Measurements from ENCODE around the gene PRICKLE3.

PRICKLE3 gene

DNA sequence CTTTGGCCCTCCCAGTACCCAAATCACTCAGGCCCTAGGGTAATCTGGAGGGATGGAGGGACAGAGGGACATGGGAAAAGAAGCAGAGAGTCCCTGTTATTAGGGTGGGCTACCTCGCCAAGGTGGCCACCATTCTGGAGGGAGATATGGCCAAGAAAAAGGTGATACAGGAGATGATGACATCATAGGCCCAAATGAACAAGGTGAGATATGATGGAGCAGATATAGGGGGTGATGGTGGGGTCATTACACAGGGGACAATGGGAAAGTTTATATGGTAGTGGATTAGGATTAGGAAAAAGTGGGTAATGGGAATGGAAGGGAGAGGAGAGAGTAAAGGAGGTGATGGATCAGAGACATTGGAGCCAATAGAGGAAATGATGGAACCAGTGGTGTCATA, 26.7 kb upstream of the PRICKLE3 start:
- H3K9me3 Mint-ChIP-seq = no peaks in the 10 kb centered on the region

DNA sequence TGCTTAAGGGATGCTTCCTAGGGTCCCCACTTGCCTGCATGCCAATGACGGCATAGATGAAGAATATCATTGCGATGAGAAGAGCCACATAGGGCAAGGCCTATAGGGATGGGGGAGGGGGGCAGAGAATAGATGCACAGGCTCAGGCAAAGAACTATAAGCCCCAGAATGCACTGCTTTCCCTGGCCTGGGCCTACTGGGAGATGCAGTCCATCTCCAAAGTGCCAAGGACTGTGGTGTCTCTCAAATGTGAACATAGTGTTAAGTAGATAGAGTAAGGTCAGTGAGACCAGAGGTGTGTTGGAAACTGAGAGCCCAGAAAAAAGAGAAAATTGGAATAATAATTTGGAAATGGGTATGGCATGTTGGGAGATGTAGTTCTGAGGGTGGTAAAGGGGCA, 26.0 kb upstream of the PRICKLE3 start:
- no peak overlapping the region for H3K4me3 Mint-ChIP-seq
- no peaks in the 10 kb centered on the region for H3K4me1 Mint-ChIP-seq (ENCODE audit: low read depth)
- no peak overlapping the region for H3K27ac Mint-ChIP-seq
- DNase-seq = no peak
- no peaks in the 10 kb centered on the region for H3K36me3 Mint-ChIP-seq (ENCODE audit: low read depth)
- H3K27me3 Mint-ChIP-seq = peaks cover 26% of the 10 kb centered on the region
- no peaks in the 10 kb centered on the region for H3K9me3 Mint-ChIP-seq

More for the DNA sequence above, 26.7 kb upstream of the PRICKLE3 start:
- no peaks in the 10 kb centered on the region for H3K36me3 Mint-ChIP-seq (ENCODE audit: low read depth)
- no peak overlapping the region for H3K4me3 Mint-ChIP-seq
- H3K27ac Mint-ChIP-seq = no peak overlapping the region
- peaks cover 32% of the 10 kb centered on the region for H3K27me3 Mint-ChIP-seq
- no peak for DNase-seq
- H3K4me1 Mint-ChIP-seq (ENCODE audit: low read depth) = no peaks in the 10 kb centered on the region

DNA sequence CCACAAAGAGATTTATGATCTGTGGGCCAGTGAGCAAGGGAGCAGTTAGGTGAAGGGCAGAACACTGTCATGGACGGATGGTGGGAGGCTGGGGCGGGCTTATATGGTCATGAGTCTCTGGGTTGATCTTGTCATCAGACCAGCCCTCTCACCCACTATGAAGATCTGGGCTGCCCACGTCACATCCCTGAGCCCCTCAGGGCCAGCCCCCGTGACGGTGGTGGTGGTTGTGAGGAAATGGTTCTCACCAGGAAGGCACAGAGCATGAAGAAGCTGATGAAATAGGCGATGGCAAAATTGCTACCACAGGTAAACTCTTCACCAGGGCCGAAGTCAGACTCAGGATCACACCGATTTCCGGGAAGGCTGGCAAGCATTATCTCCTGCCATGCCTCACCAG, 24.9 kb upstream of the PRICKLE3 start:
- Mint-ChIP-seq H3K4me1 (ENCODE audit: low read depth) (no peaks in the 10 kb centered on the region), H3K27me3 (peaks cover 24% of the 10 kb centered on the region), H3K4me3 (no peak overlapping the region), H3K27ac (no peak overlapping the region), H3K9me3 (no peaks in the 10 kb centered on the region), H3K36me3 (ENCODE audit: low read depth) (no peaks in the 10 kb centered on the region)
- DNase-seq = no peak

DNA sequence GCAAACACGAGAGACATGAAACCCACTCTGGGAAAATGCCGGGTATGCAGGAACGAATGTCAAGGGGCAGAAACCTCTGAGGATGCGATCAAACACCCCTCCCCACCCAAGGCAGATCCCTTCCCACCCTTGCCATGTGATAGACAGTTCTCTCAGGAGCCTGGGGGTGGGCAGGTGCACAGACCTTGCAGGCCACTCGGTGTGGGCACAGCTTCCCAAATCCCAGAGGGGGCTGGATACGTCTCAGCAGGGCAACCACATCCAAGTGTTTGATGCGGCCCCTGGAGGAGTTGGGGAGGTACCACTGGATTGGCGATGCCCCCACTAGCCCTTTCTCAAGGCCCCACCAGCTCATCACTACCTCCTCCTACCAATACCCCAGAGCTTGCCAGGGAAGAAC, 24.2 kb upstream of the PRICKLE3 start:
- DNase-seq = no peak
- no peaks in the 10 kb centered on the region for H3K36me3 Mint-ChIP-seq (ENCODE audit: low read depth)

DNA sequence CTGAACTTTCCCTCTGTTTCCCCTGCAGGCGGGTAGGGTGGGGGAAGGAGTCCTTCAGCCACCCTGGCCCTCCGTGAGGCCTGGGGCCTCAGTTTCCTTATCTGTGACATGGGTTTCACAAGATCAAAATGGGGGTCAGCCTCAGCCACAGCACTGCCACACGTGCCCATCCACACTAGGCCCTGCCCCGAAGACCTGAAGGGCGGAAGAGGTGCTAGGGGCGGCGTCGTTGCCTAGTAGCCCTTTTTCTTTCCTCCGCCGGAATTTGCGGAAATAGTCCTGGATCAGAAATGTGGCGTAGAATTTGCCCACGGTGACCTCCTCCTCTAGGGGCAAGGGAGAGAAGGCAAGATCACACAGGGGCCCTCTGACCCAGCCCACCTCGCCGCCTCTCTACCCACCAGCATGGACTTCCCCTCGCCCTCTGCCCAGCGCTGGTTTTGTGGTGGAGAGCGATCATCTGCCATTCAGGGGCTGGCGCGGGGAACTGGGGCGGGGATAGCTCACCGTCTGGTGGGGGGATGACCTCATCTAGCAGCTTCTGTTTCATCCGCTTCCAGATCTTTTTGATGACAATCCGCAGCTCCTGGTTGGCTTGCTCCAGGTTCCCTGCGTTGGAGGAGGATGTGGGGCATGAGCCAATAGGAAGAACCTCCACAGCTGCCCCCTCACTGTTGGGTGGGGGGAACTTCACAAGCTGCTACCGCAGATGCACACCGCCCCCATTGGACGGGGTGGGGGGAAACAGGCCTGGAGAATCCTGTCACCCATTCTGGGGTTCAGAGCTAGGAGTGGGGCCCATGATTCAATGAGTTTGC, 23.5 kb upstream of the PRICKLE3 start:
- H3K36me3 Mint-ChIP-seq (ENCODE audit: low read depth) = no peaks in the 10 kb centered on the region
- DNase-seq = no peak
- no peaks in the 10 kb centered on the region for H3K4me1 Mint-ChIP-seq (ENCODE audit: low read depth)
- no peak overlapping the region for H3K4me3 Mint-ChIP-seq
- H3K9me3 Mint-ChIP-seq = no peaks in the 10 kb centered on the region
- H3K27ac Mint-ChIP-seq = no peak overlapping the region
- peaks cover 21% of the 10 kb centered on the region for H3K27me3 Mint-ChIP-seq

More for the DNA sequence above, 24.2 kb upstream of the PRICKLE3 start:
- no peak overlapping the region for H3K4me3 Mint-ChIP-seq
- no peak overlapping the region for H3K27ac Mint-ChIP-seq
- no peaks in the 10 kb centered on the region for H3K4me1 Mint-ChIP-seq (ENCODE audit: low read depth)
- H3K9me3 Mint-ChIP-seq = no peaks in the 10 kb centered on the region
- peaks cover 21% of the 10 kb centered on the region for H3K27me3 Mint-ChIP-seq

DNA sequence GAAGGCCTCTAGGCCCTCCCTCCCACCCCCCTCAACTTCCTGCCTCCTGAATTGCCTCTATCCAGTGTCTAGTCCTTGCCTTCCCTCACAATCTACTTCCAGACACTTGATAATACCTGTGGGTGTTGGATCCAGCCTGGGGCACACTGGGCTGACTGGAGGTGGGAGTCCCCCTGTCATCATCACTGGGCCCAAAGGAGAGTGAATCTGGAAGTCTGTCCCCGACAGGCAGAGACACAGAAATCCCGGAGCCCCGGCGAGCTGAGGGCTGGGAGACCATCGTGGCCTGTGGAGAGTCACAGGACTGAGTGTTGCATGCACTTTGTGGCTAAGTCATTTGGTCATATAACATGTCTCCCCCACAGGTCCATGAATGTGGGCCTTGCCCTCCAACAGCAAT, 22.2 kb upstream of the PRICKLE3 start:
- H3K36me3 Mint-ChIP-seq (ENCODE audit: low read depth) = no peaks in the 10 kb centered on the region
- no peak overlapping the region for H3K4me3 Mint-ChIP-seq
- no peaks in the 10 kb centered on the region for H3K4me1 Mint-ChIP-seq (ENCODE audit: low read depth)
- H3K9me3 Mint-ChIP-seq = no peaks in the 10 kb centered on the region
- no peak for DNase-seq
- H3K27ac Mint-ChIP-seq = no peak overlapping the region
- peaks cover 24% of the 10 kb centered on the region for H3K27me3 Mint-ChIP-seq

DNA sequence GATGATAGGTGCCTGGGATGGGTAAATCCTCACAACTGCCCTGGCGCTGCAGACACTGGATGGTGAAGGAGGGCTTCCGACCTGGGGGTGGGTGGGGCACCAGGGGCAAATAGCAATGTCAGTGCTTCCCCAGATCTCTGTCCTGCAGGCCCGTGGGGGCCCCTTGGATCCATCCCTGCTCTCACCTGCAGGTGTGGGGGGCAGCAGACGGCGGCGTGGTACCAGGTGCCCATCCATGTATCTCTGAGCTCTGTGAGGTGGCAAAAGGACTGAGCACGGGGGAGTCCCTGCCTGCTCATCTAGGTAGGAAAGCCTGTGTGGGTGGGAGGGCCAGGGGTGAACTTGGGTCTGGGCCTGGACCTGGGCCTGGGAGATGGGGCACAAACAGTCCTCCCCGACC, 20.4 kb upstream of the PRICKLE3 start:
- Mint-ChIP-seq H3K4me3 (no peak overlapping the region), H3K27ac (no peak overlapping the region), H3K4me1 (ENCODE audit: low read depth) (no peaks in the 10 kb centered on the region), H3K36me3 (ENCODE audit: low read depth) (no peaks in the 10 kb centered on the region), H3K27me3 (peaks cover 25% of the 10 kb centered on the region), H3K9me3 (no peaks in the 10 kb centered on the region)
- DNase-seq = no peak

DNA sequence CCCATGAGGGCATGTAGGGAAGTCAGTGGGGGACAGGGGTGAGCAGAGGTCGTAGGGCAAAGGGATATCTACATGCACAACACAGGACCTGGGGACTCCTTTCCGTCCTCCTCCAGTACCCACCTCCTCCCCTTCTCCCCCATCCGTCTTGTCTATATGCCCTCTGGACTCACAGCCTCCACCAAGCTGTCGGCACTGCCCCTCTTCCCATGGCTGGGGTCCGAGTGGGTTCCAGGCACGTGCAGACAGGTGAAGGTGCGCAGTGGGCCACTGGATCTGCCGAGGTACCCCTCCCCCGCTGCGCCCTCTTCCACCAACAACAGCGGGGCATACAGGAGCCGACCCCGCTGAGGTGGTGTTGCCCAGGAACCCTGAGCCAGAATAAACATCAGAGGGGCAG, 19.3 kb upstream of the PRICKLE3 start:
- Mint-ChIP-seq H3K4me1 (ENCODE audit: low read depth) (peaks cover 4% of the 10 kb centered on the region), H3K9me3 (no peaks in the 10 kb centered on the region), H3K36me3 (ENCODE audit: low read depth) (no peaks in the 10 kb centered on the region), H3K27ac (no peak overlapping the region), H3K27me3 (peaks cover 17% of the 10 kb centered on the region), H3K4me3 (no peak overlapping the region)
- no peak for DNase-seq

DNA sequence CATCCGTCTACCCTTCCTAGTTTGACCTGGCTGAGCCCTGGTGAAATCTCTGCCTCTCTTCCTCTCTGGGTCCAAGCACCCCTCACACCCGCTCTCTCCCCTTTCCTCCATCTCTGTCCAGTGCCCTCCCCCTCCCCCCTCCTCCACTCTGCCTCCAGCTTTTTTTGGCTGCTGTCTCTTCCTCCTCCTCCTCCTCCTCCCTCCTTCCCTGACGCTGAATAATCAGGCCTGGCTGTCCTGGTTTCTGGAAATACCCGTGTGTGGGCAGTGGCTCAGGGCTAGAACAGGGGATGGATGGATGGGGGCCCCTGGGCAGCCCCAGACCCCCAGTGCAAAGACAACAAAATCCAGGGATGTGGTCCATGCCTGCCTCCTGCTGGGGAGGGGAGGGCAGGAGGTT, 18.5 kb upstream of the PRICKLE3 start:
- H3K36me3 Mint-ChIP-seq (ENCODE audit: low read depth) = no peaks in the 10 kb centered on the region
- H3K27me3 Mint-ChIP-seq = peaks cover 15% of the 10 kb centered on the region
- H3K4me3 Mint-ChIP-seq = no peak overlapping the region
- no peak overlapping the region for H3K27ac Mint-ChIP-seq
- no peak for DNase-seq
- no peaks in the 10 kb centered on the region for H3K9me3 Mint-ChIP-seq
- H3K4me1 Mint-ChIP-seq (ENCODE audit: low read depth) = peaks cover 6% of the 10 kb centered on the region

DNA sequence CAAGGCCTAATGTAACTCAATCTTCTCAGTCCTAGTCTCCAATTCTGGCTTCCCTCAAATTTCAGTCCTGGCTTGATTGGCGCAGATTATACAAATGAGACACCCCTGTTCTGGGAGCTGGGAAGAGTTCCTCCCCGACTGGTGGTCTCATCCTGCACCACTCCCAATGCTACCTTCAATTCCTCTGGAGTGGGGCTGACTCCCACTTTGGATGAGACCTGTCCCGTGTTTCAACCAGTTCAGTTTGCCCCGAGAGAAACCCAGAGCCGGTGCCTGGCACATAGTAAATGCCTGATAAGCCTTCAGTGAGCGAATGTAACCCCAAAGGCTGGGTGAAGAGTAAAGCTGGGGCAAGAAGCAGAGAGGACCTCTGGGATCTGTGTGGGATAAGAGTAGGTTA, 17.8 kb upstream of the PRICKLE3 start:
- Mint-ChIP-seq H3K4me3 (no peak overlapping the region), H3K27ac (no peak overlapping the region), H3K36me3 (ENCODE audit: low read depth) (no peaks in the 10 kb centered on the region), H3K4me1 (ENCODE audit: low read depth) (peaks cover 8% of the 10 kb centered on the region), H3K27me3 (peaks cover 10% of the 10 kb centered on the region), H3K9me3 (no peaks in the 10 kb centered on the region)
- DNase-seq = no peak

DNA sequence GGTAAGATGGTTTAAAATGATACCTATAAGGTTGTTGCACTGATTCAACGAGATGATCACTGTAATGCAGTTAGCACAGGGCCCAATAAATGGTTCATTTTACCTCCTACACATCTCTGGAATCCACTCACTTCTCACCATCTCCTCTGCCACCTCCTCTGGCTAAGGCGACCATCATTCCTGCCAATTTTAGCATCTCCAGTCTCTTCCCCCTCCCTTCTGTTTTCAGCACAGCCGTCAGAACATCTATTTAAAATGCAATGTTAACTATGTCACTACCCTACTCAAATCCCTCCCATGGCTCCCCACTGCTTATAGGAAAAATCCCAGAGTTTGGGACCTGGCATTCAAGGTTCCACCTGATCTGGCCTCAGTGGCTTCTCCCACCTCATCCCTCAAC, 17.4 kb upstream of the PRICKLE3 start:
- H3K4me3 Mint-ChIP-seq = no peak overlapping the region
- H3K9me3 Mint-ChIP-seq = no peaks in the 10 kb centered on the region
- no peak overlapping the region for H3K27ac Mint-ChIP-seq
- no peaks in the 10 kb centered on the region for H3K36me3 Mint-ChIP-seq (ENCODE audit: low read depth)
- no peak for DNase-seq
- peaks cover 12% of the 10 kb centered on the region for H3K4me1 Mint-ChIP-seq (ENCODE audit: low read depth)
- H3K27me3 Mint-ChIP-seq = peaks cover 13% of the 10 kb centered on the region

DNA sequence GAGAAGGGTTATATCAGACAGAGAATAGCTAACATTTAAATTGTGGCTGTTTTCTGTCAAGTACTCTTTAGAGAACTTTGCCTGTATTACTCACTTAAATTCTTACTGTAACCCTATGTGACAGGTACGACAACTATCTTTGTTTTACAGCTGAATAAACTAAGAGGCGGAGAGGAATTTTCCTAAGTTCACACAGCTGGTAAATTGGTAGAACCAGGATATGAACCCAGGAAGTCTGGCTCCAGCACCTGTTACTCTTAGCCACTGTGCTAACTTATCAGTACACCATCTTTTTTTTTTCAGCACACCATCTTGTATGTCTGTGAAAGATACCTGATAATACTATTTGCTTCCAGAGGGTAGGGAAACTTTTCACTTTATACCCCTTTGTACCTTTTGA, 15.8 kb upstream of the PRICKLE3 start:
- DNase-seq = no peak

DNA sequence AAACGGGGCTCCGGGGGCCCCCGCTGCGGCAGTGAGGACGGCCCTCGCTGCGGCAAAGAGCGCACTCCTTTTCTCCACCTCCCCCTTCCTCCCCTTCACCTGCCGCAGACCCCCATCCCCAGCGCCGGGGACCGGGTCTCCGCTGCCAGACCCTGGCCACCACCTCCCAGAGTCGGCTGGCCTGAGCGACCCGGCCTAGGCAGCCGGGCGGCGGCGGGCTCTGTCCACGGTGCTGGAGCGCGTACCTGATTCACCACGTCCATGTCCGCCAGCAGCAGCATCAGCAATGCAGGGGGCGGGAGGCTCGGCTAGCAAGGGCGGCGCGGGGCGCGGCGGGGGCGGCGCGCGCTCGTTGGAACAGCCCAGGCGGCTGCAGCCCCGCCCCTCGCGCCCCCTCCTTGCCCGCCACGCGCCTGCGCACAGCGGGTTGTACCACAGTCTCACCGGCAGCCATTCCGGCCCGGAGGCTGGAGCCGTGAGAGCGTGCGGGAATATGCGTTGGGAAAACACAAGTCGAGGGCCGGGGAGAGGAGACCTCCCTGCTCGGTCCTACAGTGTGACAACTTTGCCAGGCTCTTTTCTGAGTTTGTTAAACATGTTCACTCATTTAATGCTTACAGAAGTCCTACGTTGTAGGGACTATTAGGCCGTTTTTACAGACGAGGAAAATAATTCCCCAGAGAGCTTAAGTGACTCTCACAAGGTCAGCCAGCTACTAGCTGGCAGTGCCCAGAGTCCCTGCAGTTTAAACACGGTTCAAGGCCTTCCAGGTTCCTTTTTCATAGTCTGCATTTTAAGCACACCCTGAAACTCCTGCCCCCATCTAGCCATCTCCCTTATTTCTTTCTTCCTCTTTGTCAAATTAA, 14.0 kb upstream of the PRICKLE3 start, which contains the start of gene SYP:
TSS of gene SYP (minus strand) at position 288 of the 866 bp plus-strand sequence. CDS start at position 281, 7 bp downstream.
- Mint-ChIP-seq H3K4me3 (peak within 1 kb of the TSS; percentile 62), H3K36me3 (ENCODE audit: low read depth) (no peaks in the 10 kb centered on the region), H3K27ac (peak within 1 kb of the TSS; percentile 64), H3K27me3 (peaks cover 20% of the 10 kb centered on the region), H3K4me1 (ENCODE audit: low read depth) (peaks cover 18% of the 10 kb centered on the region), H3K9me3 (no peaks in the 10 kb centered on the region)
- peak; percentile 90 for DNase-seq

More for the DNA sequence above, 15.8 kb upstream of the PRICKLE3 start:
- Mint-ChIP-seq H3K9me3 (no peaks in the 10 kb centered on the region), H3K27ac (no peak overlapping the region), H3K27me3 (peaks cover 22% of the 10 kb centered on the region), H3K4me1 (ENCODE audit: low read depth) (peaks cover 18% of the 10 kb centered on the region), H3K36me3 (ENCODE audit: low read depth) (no peaks in the 10 kb centered on the region), H3K4me3 (no peak overlapping the region)

DNA sequence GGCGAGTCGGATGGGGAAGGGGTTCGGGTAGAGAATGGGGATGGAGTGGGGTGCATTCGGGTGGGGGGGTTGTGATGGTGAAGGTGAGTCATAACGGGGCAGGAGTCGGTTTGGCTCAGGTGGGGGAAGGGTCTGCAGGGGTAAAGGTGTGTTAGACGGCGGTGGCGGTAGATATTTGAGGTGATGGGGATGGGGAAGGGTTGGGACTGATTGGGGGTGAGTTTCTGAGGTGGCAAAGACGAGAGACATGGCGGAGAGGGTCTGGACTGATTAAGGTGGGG, 13.1 kb upstream of the PRICKLE3 start:
- Mint-ChIP-seq H3K4me3 (peak overlapping the region; percentile 51), H3K27me3 (peaks cover 20% of the 10 kb centered on the region), H3K27ac (no peak overlapping the region), H3K36me3 (ENCODE audit: low read depth) (no peaks in the 10 kb centered on the region), H3K4me1 (ENCODE audit: low read depth) (peaks cover 18% of the 10 kb centered on the region), H3K9me3 (no peaks in the 10 kb centered on the region)
- DNase-seq = no peak
